Astrocyte of the cerebellum (primary cell): ENCODE data around the gene ZNF202.
"Not testable (repeated sequence)": the region's sequence is repeated elsewhere in the genome, so short reads cannot be mapped to it uniquely, and the experiment has no call there.

Source experiments
- DNase-seq: peaks from one replicate; pipeline ENCODE4 v3.0.0-alpha.2; 2011; ENCODE audit warnings: low read depth
- H3K4me3 ChIP-seq: 2 replicates; pipeline ENCODE4 v1.5.1; 2011; ENCODE audit warnings: mild to moderate bottlenecking, low read depth, low read length, moderate library complexity
- in situ Hi-C: cut with HindIII; loops from 2 replicates; pipeline ENCODE4 v1.10.0; 2017; ENCODE audit warnings: low sequenced_read_pairs
- TF ChIP-seq, protein P1 (sequence below): IDR thresholded peaks from 2 replicates; pipeline ENCODE4 v1.5.1; 2012; ENCODE audit warnings: low read length, low read depth, moderate library complexity, mild to moderate bottlenecking; ENCODE audit errors: missing control alignments

ZNF202 gene

DNA sequence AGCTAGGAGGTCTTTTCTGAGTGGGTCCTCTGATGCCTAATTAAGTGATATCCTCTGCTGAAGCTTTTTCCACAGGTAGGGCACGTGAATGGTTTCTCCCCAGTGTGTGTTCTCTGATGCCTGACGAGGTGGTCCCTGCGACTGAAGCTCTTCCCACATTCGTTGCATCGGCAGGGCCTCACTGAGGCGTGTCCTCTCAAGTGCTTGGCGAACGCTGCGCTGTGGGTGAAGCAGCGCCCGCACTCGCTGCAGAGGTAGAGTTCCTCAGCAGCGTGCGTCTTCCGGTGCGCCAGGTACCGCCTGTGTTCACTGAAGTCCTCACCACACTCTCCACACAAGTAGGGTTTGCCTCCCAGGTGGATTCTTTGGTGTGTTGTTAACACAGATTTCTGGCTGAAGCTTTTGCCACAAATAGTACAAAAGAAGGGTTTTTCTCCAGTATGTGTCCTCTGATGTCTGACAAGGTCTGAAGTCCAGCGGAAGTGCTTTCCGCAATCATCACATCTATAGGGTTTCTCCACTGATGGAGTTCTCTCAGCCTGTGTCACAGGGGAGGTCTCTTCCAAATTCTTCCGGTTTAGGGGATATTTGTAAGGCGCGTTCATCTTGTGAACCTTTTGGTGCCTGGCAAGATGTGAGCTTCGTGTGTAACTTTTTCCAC is 15.3 kb downstream of the ZNF202 start:
- in situ Hi-C loops = no loop called here
- no peak overlapping the region for H3K4me3 ChIP-seq
- TF ChIP-seq, protein P1, sequence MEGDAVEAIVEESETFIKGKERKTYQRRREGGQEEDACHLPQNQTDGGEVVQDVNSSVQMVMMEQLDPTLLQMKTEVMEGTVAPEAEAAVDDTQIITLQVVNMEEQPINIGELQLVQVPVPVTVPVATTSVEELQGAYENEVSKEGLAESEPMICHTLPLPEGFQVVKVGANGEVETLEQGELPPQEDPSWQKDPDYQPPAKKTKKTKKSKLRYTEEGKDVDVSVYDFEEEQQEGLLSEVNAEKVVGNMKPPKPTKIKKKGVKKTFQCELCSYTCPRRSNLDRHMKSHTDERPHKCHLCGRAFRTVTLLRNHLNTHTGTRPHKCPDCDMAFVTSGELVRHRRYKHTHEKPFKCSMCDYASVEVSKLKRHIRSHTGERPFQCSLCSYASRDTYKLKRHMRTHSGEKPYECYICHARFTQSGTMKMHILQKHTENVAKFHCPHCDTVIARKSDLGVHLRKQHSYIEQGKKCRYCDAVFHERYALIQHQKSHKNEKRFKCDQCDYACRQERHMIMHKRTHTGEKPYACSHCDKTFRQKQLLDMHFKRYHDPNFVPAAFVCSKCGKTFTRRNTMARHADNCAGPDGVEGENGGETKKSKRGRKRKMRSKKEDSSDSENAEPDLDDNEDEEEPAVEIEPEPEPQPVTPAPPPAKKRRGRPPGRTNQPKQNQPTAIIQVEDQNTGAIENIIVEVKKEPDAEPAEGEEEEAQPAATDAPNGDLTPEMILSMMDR = no peak
- DNase-seq = no peak

DNA sequence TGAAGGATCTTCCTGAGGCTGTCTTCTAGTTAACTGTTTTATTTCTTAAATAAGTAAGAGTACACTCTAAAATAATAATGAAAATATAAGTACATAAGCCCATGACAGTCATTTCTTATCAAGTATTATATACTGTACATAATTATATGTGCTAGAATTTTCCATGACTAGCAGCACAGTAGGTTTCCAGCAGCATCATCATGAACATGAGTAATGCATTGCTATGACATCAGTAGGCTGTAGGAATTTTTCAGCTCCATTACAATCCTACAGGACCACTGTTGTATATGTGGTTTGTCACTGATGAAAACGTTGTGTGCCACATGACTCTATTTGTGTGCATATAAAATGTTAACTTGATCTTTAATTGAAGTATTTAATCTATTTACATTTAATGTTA is 22.0 kb downstream of the ZNF202 start:
- no peak overlapping the region for H3K4me3 ChIP-seq
- TF ChIP-seq, protein P1 = no peak
- no peak for DNase-seq
- in situ Hi-C loops = no loop called here

- TF ChIP-seq, protein P1 = no peak
- in situ Hi-C loops = no loop called here
- DNase-seq = no peak
- no peak overlapping the region for H3K4me3 ChIP-seq
Observed at GRCh38 chr11:123718469-123718868, 23.0 kb downstream of the ZNF202 start.

DNA sequence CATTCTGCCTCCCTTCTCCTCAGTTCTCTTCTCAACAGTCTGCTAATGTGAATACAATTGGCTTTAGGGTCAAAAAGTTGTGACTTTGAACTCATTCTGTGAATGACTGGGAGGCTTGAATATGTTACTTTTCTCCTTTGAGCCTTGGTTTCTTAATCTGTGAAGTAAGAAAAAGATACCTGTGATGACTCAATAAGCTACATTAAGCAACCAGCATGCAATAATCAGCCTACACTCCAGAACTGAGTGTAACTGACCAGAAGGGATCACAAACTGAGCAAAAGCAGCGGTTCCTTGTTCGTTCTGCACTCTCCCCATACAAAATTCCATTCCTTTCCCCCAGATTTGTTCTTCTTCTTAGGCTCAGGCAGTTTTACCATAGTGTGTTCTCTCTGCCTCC is 23.4 kb downstream of the ZNF202 start:
- in situ Hi-C loops = no loop called here
- no peak for DNase-seq
- no peak overlapping the region for H3K4me3 ChIP-seq
- TF ChIP-seq, protein P1 = no peak

GRCh38 chr11:123712627-123713026 is 28.8 kb downstream of the ZNF202 start:
- in situ Hi-C loops, H3K4me3 ChIP-seq, DNase-seq: not testable (repeated sequence)

DNA sequence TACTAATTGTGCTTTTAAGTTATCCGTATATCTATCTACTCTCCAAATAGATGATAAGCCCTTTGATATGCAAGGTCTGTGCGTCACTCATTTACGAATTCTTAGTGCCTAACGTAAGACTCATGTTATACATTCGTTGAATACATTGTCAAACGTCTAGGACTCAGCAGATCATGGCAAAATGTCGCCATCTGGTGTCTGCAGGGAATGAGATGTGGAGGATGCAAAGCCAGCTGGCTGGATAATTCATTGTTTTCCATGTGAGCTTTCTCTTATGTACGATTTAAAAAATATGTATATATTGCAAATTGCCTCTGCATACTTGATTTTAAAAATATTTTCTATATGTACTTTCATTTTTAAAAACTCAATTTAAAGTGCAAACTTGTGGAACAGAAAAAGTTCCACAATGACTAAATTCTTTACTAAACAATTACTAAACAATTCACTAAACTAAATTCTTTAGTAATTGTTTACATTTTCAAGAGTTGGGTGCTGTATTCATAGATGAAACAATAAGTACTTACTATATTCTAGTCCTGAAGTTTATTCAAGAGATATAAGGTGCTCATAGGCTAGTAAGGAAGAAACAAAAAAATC is 33.8 kb downstream of the ZNF202 start:
- TF ChIP-seq, protein P1 = peak; percentile 85
- DNase-seq = peak; percentile 34
- in situ Hi-C loops = no loop called here
- no peak overlapping the region for H3K4me3 ChIP-seq

GRCh38 chr11:123707206-123707605 is 34.3 kb downstream of the ZNF202 start:
- no peak overlapping the region for H3K4me3 ChIP-seq
- DNase-seq = no peak
- TF ChIP-seq, protein P1 = no peak
- in situ Hi-C loops = no loop called here
